Activated CD4-positive, alpha-beta T cell treated with anti-CD3 and anti-CD28 coated beads, Interleukin-2, Interleukin-4, amounts not matched to agents 100 ng/mL and 50 ng/mL, durations not matched to agents 16 hours and 8 hours (primary cell): ENCODE data around the gene IL17C.

ENCODE experiments used
- DNase-seq: peaks from one replicate; pipeline ENCODE4 v3.0.0-alpha.2; 2020; ENCODE audit warnings: low spot score

Gene IL17C

DNA sequence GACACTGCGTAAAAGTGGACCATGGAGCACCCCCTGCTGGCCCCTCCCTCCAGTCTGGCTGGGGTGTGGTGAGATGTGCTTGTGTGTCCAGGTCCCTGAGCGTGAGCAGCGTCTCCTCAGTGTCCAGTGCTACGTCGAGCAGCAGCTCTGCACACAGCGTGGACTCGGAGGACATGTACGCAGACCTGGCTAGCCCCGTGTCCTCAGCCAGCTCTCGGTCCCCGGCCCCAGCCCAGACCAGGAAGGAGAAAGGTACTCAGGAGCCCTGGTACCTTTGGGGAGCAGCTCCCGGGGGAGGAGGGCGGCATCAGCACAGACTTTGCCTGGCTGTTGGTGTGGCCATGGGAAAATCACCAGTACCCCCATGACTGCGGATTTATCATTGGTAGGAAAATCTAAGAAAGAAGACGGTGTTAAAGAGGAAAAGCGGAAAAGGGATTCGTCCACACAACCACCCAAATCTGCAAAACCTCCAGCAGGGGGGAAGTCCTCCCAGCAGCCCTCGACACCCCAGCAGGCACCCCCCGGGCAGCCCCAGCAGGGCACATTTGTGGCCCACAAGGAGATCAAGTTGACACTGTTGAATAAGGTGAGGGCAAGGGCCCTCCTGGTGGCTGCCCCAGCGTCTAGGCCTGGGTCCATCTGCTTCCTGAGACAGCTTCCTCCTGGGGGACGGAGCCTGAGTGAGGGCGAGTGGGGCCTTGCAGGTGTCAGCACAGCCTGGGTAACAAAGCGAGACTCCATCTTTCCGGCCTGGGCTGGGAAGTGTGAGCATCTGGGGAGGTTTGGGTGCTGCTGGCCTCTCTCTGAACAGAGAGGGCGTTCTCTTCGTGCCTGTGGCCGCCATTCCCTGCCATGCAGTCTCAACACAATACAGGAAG lies 10.6 kb upstream of the IL17C start:
- no peak for DNase-seq

DNA sequence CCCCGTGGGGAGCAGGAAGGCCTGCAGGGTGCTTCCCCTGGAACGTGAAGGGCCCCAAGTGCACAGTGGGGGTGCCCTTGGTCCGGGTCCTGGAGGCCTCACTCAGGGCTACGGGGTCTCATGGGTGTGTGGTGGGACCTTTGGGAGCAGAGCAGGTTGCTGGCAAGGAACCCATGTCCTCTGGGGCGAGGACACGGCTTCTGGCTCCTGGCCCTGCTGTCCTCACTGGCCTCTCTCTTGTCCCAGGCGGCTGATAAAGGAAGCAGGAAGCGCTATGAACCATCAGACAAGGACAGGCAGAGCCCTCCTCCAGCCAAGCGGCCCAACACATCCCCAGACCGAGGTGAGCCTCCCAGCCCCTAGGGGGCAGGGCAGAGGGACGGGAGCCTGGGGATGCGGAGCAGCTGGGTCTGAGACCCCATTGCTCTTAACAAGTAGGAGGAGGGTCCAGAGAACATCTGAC lies 9.8 kb upstream of the IL17C start:
- no peak for DNase-seq

DNA sequence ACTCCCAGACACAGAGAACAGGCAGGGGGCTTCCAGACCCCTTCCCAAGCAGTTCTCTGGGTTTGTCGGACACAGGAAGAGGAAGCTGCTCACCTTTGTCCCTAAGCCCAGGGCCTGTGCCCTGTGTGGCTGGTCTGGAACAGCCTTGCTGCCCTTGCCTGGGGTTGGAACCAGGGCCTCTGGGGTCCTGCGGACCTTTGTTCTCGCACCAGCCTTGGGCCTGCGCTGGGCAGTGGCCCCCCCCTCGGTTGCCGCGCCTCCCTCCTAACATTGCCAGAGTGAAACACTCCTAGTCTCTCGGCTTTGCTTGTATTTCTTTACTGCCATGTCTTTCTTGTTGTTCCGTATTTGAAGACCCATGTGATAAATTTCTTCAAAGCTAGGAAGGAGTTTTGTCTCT lies 8.5 kb upstream of the IL17C start:
- no peak for DNase-seq

DNA sequence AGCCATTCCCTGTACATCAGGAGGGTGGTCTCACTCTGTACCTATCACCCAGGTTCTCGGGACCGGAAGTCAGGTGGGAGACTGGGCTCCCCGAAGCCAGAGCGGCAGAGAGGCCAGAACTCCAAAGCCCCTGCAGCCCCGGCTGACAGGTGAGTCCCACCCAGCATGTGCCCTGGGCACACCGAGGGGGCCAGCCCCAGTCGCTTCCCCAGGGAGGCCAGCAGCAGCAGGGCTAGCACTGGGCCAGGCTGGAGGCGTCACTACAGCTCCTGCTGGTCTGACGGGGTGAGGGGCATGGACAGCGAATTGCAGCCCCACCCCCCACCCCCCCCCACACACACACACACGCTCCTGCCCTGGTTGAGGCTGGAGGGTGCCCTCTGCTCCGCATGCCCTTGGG lies 7.9 kb upstream of the IL17C start:
- no peak for DNase-seq

DNA sequence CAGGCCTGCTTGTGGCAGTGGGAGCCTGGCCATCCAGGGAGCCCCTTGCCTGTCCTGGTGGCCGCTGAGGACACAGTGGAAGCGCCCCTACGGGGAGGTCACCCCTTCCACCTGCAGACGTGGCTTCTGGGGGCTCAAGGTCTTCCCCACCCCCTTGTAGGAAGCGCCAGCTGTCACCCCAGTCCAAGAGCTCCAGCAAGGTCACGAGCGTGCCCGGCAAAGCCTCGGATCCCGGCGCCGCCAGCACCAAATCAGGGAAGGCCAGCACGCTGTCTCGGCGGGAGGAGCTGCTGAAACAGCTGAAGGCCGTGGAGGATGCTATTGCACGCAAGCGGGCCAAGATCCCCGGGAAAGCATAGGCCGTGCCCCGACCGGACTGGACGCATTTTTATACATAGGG lies 7.4 kb upstream of the IL17C start:
- DNase-seq = no peak

DNA sequence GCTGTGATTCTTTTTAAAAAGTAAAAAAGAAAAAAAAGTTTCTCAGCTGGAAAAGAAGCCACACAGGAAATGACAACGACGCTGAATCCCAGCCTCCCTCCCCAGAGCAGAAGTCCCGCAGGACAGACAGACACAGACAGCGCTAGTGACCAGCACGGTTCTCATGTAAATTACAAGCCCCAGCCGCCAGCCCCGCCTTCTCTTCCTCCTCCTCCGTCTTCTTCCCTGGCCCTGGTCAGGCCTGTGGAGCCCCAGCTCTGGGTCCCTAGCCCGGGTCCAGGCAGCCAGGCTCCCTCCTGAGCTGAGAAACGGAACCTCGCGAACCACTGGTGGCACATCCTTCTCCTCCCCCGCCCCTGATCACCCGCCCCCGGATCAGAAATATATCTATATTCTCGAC lies 7.0 kb upstream of the IL17C start:
- DNase-seq = no peak

DNA sequence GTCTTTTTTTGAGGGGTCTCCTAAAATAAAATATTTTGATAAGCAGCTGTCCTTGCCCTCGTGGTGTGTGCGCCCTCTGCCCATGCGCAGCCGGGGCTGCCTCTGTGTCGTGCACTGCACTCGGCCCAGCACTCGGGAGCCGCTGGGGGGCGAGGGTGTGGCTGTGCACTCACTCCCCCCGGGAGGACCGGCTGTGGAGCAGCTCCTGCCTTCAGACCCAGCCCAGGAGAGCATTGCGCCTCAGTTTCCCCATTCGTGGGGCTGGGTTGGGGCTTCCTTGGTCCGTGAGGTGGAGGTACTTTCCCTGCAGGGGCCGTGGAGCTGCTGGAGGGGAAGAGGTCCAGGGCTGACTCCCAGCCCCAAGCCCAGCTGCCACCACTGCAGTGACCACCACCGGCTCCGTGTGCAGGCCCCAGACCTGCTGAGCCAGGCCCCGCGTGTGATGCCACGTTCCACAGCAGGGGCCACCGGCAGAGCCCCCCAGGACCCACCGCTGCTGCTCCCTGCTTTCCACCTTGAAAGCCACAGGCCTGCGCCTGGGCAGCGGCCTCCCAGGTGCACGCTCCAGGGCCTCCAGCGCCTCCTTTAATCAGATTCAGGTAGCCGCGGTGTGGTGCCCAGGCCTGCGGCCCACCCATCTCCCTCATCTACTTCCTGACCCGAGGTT lies 6.3 kb upstream of the IL17C start:
- DNase-seq = no peak

DNA sequence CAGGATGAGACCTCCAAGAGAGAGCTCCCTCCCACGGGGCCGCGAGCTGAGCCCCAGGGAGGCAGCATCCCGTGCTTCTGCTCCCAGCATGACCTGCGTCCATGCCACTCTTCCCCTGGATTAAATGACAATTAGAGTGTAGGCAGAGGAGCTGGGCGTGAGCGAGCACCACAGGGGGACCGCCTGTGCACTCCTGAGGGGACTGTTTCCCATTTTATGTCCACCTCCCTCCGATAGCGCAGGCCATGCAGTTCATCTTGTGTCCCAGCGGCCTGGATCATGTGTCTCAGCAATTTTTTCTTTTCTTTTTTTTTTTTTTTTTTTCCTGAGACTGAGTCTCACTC lies 5.8 kb upstream of the IL17C start:
- no peak for DNase-seq

DNA sequence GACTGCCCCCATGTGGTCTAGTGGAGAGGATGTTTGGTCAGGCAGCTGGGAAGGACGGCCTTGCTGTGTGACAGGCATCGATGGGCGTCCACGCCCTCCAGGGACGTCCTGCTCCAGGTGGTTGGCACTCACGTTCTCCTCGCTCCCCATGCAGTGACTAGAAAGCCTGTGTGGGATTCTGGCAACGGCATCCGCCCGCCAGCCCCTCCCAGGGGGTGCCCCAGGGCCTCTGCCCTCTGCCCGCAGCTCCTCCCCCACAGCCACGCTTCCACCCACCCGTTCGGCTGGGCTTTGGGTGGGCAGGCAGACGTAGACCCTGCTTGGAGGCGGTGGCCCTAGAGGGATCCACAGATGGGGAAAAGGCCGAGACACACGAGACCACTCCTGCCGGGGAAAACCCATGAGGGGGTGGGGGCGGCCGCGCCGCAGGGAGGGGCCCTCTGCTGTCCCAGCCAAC lies 4.7 kb upstream of the IL17C start:
- DNase-seq = peak; percentile 47

DNA sequence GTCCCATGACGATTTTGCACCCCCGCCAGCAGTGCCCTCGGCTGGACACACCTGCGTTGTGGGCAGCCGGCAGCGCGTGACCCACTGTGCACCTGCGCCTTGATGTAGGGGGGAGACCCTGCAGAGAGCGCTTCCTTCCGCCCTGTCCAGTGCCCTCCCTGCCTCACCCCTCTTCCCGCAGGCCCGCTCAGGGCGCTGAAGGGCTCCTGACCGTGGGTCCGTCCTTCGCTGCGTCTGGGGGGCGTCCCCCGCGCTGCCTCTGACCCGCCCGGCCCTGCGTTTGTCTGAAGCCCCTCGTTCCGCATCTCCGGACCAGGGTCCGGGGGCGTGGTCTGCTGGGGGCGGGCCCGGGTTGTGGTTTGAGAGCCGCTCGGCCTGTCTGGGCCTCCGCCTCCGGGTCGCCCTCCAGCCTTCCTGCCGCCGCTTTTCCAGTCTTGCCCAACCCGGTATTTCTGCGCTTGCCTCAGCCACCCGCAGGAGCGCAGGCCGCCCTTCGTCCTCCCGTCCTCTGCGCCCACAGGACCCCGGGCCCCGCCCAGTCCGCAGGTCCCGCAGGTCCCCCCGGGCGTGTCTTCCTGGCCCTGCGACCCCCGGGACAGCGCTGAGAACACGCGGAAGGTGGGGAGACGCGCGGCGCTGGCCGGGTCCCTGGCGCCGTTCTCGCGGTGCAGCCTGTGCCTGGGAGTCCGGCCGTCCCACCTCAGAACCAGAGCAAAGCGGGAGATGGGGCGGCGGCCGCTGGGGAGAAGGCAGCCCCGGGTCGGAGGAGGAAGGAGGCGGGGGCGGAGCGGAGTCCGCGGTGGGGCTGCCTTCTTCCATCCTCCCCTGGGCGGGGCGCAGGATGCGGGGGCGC lies 4.0 kb upstream of the IL17C start:
- peak; percentile 43 for DNase-seq

DNA sequence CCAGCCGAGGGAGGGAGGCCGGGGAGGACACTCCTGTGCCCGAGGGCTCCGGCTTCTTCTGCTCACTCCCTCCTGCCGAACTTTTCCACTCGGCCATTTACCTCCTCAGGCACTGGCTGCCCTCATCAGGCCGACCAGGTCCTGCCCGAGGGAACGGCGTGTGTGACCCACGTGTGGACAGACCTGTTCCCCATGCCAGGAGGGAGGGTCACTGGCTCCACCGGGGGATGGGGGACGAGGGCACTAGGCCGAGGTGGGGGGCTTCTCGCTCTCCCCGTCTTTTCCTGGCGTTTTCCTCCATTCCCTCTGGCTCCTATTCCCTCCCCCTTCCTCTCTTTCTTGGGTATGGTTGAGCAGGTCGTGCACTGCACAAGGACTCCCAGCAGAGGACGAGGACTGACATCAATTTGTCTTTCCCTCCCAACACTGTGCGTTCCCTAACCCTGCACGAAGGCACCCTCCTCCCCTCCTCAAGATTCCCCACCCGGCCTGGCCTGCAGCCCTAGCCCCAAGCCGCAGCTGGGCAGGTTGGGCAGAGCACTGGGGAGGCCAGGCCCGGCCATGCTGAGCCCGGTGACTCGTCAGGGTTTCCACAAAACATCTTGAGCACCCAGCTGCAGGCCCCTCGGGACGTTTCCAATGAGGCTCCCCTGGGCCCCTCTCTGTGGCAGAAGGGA lies 3.2 kb upstream of the IL17C start:
- DNase-seq = no peak

DNA sequence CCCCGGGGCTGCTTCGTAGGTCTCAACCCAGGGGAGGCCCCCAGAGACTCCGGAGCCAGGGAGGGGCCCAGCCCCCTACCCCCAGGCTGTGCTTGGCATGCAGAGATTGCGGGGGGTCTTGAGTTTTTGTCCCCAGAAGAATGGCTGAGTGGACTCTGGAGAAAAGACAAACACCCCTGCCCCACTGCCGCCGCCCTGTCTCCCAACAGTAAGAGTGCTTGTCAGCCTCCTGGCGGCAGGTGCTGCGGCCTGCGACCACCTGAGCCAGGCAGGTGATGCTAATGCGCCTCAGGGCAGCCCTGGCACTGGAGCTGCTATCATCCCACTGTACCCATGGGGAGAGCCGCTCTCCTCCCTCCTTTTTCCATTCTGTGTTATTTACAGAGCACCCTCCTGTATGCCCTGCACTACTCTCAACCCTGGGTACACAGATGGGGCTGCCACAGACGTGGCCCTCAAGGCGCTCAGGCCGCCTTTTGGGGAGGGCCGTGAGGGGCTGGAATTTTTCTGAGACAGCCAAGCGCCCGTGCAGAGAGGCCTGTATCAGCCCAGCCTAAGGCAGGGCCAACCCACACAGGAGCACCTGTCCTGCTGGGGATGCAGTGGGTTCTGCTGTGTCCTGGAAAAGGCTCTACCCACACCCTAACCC lies 2.6 kb upstream of the IL17C start:
- DNase-seq = no peak

DNA sequence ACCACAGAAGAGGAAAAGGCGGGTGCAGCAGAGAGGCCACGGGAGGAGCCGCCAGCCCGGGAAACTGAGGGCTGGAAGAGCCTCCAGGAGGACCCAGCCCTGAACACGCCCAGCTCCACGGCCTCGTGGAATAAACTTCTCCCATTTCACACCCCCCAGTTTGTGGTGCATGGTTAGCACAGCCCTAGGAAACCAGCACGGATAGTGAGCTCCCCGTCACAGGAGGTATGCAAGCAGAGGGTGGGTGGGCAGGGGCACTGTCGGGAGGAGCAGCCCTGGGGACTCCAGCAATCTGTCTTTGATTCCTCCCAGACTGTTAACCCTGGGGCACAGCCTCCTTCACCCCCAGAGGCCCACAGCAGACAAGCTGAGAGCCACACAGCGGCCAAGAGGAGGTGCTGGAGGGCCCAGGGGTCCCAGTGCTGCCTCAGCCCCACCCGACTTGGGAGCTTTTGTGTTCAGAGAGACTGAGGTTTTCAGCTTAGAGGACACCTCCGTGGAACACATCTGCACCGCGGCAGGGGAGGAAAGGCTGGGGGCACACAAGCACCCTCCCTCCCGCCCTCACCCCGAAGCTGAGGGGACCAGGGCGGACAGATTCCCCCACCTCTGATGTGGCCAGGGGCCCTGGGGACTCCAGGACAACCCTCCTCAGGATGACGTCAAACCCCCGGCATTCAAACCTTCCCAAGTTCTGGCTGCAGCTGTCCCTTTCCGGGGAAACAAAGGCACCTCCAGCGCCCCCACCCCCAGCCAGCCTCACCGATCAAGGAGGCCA lies 1.7 kb upstream of the IL17C start:
- DNase-seq = no peak

DNA sequence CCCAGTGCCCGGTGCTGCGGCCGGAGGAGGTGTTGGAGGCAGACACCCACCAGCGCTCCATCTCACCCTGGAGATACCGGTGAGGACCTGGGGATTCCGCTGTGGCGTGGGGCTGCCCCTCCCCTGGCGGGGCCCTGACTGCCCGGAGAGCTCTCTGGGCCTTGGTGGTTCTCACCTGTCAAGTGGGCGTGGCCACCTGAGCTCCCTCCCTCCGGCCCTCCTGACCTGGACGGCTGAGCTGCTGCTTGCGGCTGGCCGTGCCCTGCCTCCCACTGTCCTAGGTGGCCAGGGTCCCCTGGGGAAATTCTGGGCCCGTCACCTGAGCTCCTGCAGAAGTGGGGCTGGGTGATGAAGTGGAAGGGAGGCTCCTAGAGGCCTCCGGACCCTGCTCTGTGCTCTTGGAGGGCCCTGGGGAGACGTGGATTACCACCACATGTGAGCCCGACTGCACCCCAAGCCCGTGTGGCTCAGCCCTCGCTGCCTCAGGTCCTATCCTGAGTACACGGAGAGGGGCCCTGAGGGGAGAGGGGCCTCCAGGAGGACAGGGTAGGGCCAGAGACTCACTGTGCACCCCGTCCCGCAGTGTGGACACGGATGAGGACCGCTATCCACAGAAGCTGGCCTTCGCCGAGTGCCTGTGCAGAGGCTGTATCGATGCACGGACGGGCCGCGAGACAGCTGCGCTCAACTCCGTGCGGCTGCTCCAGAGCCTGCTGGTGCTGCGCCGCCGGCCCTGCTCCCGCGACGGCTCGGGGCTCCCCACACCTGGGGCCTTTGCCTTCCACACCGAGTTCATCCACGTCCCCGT lies 1.1 kb downstream of the IL17C start:
- DNase-seq = no peak

DNA sequence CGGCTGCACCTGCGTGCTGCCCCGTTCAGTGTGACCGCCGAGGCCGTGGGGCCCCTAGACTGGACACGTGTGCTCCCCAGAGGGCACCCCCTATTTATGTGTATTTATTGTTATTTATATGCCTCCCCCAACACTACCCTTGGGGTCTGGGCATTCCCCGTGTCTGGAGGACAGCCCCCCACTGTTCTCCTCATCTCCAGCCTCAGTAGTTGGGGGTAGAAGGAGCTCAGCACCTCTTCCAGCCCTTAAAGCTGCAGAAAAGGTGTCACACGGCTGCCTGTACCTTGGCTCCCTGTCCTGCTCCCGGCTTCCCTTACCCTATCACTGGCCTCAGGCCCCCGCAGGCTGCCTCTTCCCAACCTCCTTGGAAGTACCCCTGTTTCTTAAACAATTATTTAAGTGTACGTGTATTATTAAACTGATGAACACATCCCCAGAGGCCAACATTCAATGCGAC lies 1.7 kb downstream of the IL17C start:
- DNase-seq = no peak

DNA sequence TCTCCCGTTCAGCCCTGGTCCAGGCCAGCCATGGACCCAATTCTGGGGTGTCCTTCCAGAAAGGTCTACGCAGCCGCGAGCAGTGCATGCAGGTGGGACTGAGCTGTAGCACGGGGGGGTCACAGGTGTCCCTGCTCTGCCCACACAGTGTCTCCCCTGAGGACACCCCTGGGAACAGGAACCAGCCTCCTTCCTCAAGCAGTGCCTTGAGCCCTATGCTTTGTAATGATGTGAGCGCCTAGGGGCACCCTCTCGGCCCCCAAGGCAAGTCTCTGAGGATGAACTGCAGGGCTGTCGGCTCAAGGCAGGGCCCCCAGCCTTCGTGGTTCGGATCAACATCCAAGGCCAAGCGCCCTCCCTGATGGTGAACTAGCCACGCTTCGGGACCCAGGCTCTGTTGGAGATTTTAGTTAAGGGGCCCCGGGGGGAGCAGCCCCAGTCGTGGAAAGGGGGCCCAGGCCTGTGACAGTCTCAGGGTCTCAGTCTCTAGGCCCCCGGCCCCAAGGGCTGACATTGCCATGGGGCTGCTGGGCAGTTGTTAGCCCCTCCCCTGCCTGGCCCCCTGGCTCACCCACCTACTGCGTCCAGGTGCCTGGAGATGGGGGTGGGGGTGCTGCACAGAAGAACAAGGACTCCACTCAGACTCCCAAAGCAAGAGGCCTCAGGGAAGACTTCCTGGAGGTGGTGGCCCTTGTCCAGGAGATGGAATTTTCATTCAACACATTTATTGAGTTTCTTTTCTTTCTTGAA lies 2.3 kb downstream of the IL17C start:
- DNase-seq = no peak

DNA sequence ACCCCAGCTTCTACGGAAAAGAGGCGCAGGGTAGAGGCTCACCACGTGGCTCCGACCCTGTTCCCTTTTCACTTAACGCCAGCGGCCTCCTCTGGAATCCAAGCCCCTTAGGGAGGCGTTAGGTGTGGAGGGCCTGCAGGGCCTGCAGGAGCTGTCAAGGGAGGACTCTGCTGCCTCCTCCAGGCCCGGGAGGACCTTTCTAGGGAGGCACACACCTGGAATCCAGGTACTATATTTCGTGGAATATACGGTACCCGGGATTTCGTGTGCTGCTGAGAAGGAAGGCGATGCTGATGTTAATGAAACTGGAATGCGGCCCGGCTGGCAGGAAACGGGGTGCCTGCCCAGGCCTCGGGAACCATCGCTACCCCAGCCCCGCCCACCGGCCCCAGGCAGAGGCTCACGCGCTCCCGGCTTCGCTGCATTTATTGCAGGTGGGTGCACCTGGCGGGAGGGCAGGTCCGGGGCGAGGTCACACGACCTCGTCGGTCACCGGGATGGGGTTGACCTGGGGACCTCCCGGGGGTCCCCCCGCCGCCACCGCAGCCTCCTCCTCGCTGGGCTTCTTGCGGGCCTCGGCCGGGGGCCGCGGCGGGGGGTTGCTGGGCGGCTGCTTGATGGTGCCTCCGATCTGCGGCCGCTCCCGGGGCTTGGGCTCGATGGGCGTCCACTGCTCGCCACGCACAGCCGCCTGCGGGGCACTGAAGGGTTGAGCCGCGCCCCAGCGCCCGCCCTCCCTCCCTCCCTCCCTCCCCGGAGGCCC lies 4.7 kb downstream of the IL17C start:
- no peak for DNase-seq

DNA sequence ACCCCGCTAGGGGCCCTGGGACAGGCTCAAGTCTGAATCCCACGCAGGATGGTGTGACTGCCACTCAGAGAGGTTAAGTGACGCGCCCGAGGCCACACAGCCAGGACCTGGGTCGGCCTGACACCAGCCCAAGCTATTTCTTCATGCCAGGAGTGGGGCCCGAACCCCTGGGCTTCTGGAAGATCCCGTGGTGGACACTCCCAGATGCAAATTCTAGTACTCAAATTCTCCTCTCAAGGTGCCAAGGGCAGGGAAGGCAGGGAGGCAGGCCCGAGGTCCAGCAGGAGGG lies 5.2 kb downstream of the IL17C start:
- DNase-seq = no peak

DNA sequence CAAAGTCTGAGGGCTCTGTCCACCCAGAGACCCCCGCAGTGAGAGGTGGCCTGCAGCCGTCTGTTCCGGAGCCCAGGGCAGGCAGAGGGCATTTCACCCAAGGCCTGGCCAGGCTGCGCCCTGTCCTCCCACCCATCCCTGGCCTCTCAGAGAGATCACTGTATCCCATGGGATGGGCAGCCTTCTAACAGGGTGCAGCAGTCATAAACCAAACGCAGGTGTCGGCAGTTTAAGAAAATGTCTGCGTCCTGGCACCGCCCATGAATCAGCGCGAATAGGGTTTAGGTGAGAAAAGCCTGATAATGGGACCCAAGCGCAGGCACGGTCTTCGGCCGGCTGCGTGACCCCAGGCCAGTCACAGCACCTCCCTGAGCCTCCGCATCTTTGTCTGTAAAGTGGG lies 7.1 kb downstream of the IL17C start:
- DNase-seq = no peak
